HCT116 (cell line): Measurements from ENCODE around the gene PRKCQ. TPM values are rescaled to one million over a fixed set of nuclear protein-coding genes. Genes with fewer than 3 reads are reported as not detected.

ENCODE experiments used
- ATAC-seq: fragments of 200-7000 bp; cut with Tn5 transposase; 2 replicates; pipeline ENCODE4 v1.9.1; 2020; ENCODE audit warnings: mild to moderate bottlenecking, moderate library complexity
- BruUV-seq: library from RNA; stranded (reverse); fragments of 400-500 nt; replicated peaks from 2 replicates; lab custom pipeline; 2021; lab: Mats Ljungman, UMichigan
- CTCF ChIA-PET: fragments of 300-600 bp; sonication (Branson Sonifier 250); formaldehyde crosslinking; loops from one replicate; lab custom pipeline; 2021; ENCODE audit warnings: antibody characterized with exemption; lab: Charles Lee
- POLR2A ChIA-PET: fragments of 300-600, 350-600 bp; sonication (Branson Sonifier 250); formaldehyde crosslinking; loops from one replicate; lab custom pipeline; 2021; ENCODE audit warnings: antibody characterized with exemption; lab: Charles Lee
- RAD21 ChIA-PET, 2 experiments: fragments of 300-600 bp; sonication (Branson Sonifier 250); formaldehyde crosslinking; loops; one replicate each; lab custom pipeline; 2023; ENCODE audit warnings: low total read pairs in 2 of 2; ENCODE audit not compliant: uncharacterized antibody in 2 of 2, unreplicated experiment in 2 of 2, low non-redundant PET in 1 of 2; lab: Charles Lee
- DNase-seq: peaks from one replicate; pipeline ENCODE4 v3.0.0-alpha.2; 2010; ENCODE audit warnings: low read depth, low spot score
- H2AFZ ChIP-seq: fragments of 200-600 bp; shearing (Covaris generic), sonication (generic); 2 replicates; pipeline ENCODE4 v1.6.1; 2017; ENCODE audit warnings: low read depth, mixed run types, mixed read lengths, antibody characterized with exemption, low read length; ENCODE audit not compliant: poor library complexity, severe bottlenecking
- H3K27ac ChIP-seq: 2 replicates; pipeline ENCODE4 v1.5.1; 2012; ENCODE audit warnings: low read depth, low read length
- H3K27me3 ChIP-seq: fragments of 200-600 bp; sonication (generic); 2 replicates; pipeline ENCODE4 v1.6.1; 2016; ENCODE audit warnings: mixed run types, low read length, mixed read lengths; ENCODE audit not compliant: insufficient read depth
- H3K36me3 ChIP-seq, 2 experiments: fragments of 200-500 bp in 1 of 2; fragments of 200-600 bp in 1 of 2; sonication (Bioruptor generic) in 1 of 2; sonication (generic) in 1 of 2; 2 replicates each; pipeline versions ENCODE4 v1.5.1 to v1.6.1; 2014 to 2016; ENCODE audit warnings: low read length in 2 of 2, inconsistent platforms in 1 of 2, mixed read lengths in 1 of 2, mixed run types in 1 of 2; ENCODE audit not compliant: insufficient read depth in 2 of 2, control insufficient read depth in 1 of 2
- H3K4me1 ChIP-seq, 2 experiments: fragments of 200-600 bp in 1 of 2; sonication (generic) in 1 of 2; 2 replicates each; pipeline versions ENCODE4 v1.5.1 to v1.6.1; 2012 to 2017; ENCODE audit warnings: low read length in 2 of 2, inconsistent platforms in 1 of 2, mild to moderate bottlenecking in 1 of 2, mixed read lengths in 1 of 2, mixed run types in 1 of 2, moderate library complexity in 1 of 2; ENCODE audit not compliant: insufficient read depth in 2 of 2, control insufficient read depth in 1 of 2
- H3K4me2 ChIP-seq: fragments of 200-600 bp; sonication (generic); 2 replicates; pipeline ENCODE4 v1.6.1; 2017; ENCODE audit warnings: mixed run types, low read length, mixed read lengths
- H3K4me3 ChIP-seq, 2 experiments: fragments of 200-600 bp in 1 of 2; sonication (generic) in 1 of 2; replicated peaks in 1 of 2; 2 replicates each; pipeline ENCODE4 v1.5.1; 2011 to 2016; ENCODE audit warnings: low read length in 2 of 2, control low read depth in 1 of 2, low read depth in 1 of 2, mild to moderate bottlenecking in 1 of 2, mixed read lengths in 1 of 2, mixed run types in 1 of 2
- H3K79me2 ChIP-seq: fragments of 200-600 bp; sonication (generic); 2 replicates; pipeline ENCODE4 v1.6.1; 2017; ENCODE audit warnings: mild to moderate bottlenecking, mixed run types, low read length, moderate library complexity, mixed read lengths; ENCODE audit not compliant: insufficient read depth
- H3K9ac ChIP-seq: fragments of 200-600 bp; sonication (generic); 2 replicates; pipeline ENCODE4 v1.6.1; 2016; ENCODE audit warnings: low read length, mixed read lengths
- H3K9me2 ChIP-seq: fragments of 200-600 bp; sonication (generic), shearing (Covaris generic); 2 replicates; pipeline ENCODE4 v1.6.1; 2017; ENCODE audit warnings: mixed run types, mild to moderate bottlenecking, moderate library complexity; ENCODE audit not compliant: insufficient read depth
- H3K9me3 ChIP-seq, 2 experiments: fragments of 200-500 bp in 1 of 2; fragments of 200-600 bp in 1 of 2; sonication (Bioruptor generic) in 1 of 2; sonication (generic) in 1 of 2; 2 replicates each; pipeline ENCODE4 v1.6.1; 2014 to 2017; ENCODE audit warnings: low read length in 2 of 2, mixed read lengths in 2 of 2, inconsistent platforms in 1 of 2, low read depth in 1 of 2, mild to moderate bottlenecking in 1 of 2, mixed run types in 1 of 2, moderate library complexity in 1 of 2; ENCODE audit not compliant: control insufficient read depth in 1 of 2, insufficient read depth in 1 of 2
- H4K20me1 ChIP-seq: fragments of 200-600 bp; sonication (generic), shearing (Covaris generic); 2 replicates; pipeline ENCODE4 v1.6.1; 2017; ENCODE audit warnings: mixed run types, mild to moderate bottlenecking, moderate library complexity; ENCODE audit not compliant: insufficient read depth
- ATF3 ChIP-seq: IDR thresholded peaks from 2 replicates; pipeline ENCODE4 v1.6.1; 2012
- CBX3 ChIP-seq: IDR thresholded peaks from 2 replicates; pipeline ENCODE4 v1.6.1; 2012; ENCODE audit warnings: low read depth
- CEBPB ChIP-seq: IDR thresholded peaks from 2 replicates; pipeline ENCODE4 v1.6.1; 2012; ENCODE audit warnings: low read depth
- CTCF ChIP-seq, 3 experiments: fragments of 200-600 bp in 1 of 3; sonication (generic) in 1 of 3; IDR thresholded peaks in 2 of 3; conservative IDR thresholded peaks in 1 of 3; 2 replicates each; pipeline ENCODE4 v1.5.1; 2012 to 2017; ENCODE audit warnings: low read depth in 2 of 3, low read length in 2 of 3, antibody characterized with exemption in 1 of 3, borderline replicate concordance in 1 of 3, control low read depth in 1 of 3, mild to moderate bottlenecking in 1 of 3, mixed read lengths in 1 of 3, mixed run types in 1 of 3, moderate library complexity in 1 of 3; ENCODE audit not compliant: insufficient read depth in 1 of 3
- ELF1 ChIP-seq: IDR thresholded peaks from 2 replicates; pipeline ENCODE4 v1.6.1; 2012; ENCODE audit warnings: low read depth, borderline replicate concordance
- EZH2phosphoT487 ChIP-seq: fragments of 200-600 bp; IDR thresholded peaks from 2 replicates; pipeline ENCODE4 v1.6.1; 2018; ENCODE audit warnings: antibody characterized with exemption, borderline replicate concordance
- JUND ChIP-seq: IDR thresholded peaks from 2 replicates; pipeline ENCODE4 v1.6.1; 2012
- MAX ChIP-seq: IDR thresholded peaks from 2 replicates; pipeline ENCODE4 v1.6.1; 2012
- POLR2A ChIP-seq: IDR thresholded peaks from 2 replicates; pipeline ENCODE4 v1.7.0; 2011; ENCODE audit warnings: borderline replicate concordance; ENCODE audit not compliant: insufficient read depth, insufficient read length; ENCODE audit errors: extremely low read depth
- SIN3A ChIP-seq: IDR thresholded peaks from 2 replicates; pipeline ENCODE4 v1.6.1; 2012; ENCODE audit warnings: low read depth
- SP1 ChIP-seq: IDR thresholded peaks from 2 replicates; pipeline ENCODE4 v1.6.1; 2012; ENCODE audit warnings: low read depth
- TCF7L2 ChIP-seq: IDR thresholded peaks from 2 replicates; pipeline ENCODE4 v1.7.0; 2011; ENCODE audit warnings: borderline replicate concordance, inconsistent platforms; ENCODE audit not compliant: insufficient read depth, insufficient read length; ENCODE audit errors: extremely low read depth
- YY1 ChIP-seq: IDR thresholded peaks from 2 replicates; pipeline ENCODE4 v1.6.1; 2011; ENCODE audit warnings: low read length, low read depth, moderate library complexity, mild to moderate bottlenecking; ENCODE audit not compliant: insufficient replicate concordance; ENCODE audit errors: extremely low read depth
- ZBTB33 ChIP-seq: IDR thresholded peaks from 2 replicates; pipeline ENCODE4 v1.6.1; 2011; ENCODE audit warnings: mild to moderate bottlenecking, low read length, moderate library complexity; ENCODE audit not compliant: insufficient replicate concordance; ENCODE audit errors: extremely low read depth
- ZNF274 ChIP-seq: fragments of 200-500 bp; sonication (Bioruptor generic); IDR thresholded peaks from 2 replicates; pipeline ENCODE4 v1.6.1; 2014; ENCODE audit warnings: mild to moderate bottlenecking, low read depth, low read length, inconsistent platforms
- intact Hi-C: fragments of 100-400 bp; cut with micrococcal nuclease; formaldehyde crosslinking; loops from 2 replicates; pipeline ENCODE4 v1.10.0; 2022
- total RNA-seq: library from RNA; stranded (reverse); gene quantifications from one replicate; pipeline ENCODE4 v1.2.1, GENCODE V29; 2021; ENCODE audit not compliant: unreplicated experiment

PRKCQ gene
- total RNA-seq, 1 experiment from 2014 or later = 0.54 TPM

- TF ChIP-seq EZH2phosphoT487 = no peak
- TF ChIP-seq CBX3 = no peak
- TF ChIP-seq SP1 = no peak
- no peak for TF ChIP-seq CTCF (IDR thresholded peaks at IDR 0.05 in 2 of 3, conservative IDR thresholded peaks at IDR 0.05 in 1 of 3; ENCODE audit: borderline replicate concordance in 1 of 3, insufficient read depth in 1 of 3, low read depth in 2 of 3, low read length in 2 of 3)
- no peak for TF ChIP-seq POLR2A
- TF ChIP-seq ZNF274 = no peak
- TF ChIP-seq ATF3 = no peak
- TF ChIP-seq SIN3A = no peak
- no peak for TF ChIP-seq YY1
- no peak for TF ChIP-seq CEBPB
- TF ChIP-seq ZBTB33 = no peak
- no peak for TF ChIP-seq MAX
- TF ChIP-seq JUND = no peak
- no peak for TF ChIP-seq TCF7L2
- no peak for TF ChIP-seq ELF1
- ATAC-seq (no peak), DNase-seq (no peak)
- ChIA-PET CTCF (no interaction called here), RAD21 (no interaction called here), POLR2A (no interaction called here)
- Histone ChIP-seq H3K79me2 (no peaks in the 10 kb centered on the region), H3K9ac (no peak overlapping the region), H3K9me2 (no peaks in the 10 kb centered on the region), H3K27ac (no peak overlapping the region), H2AFZ (no peak overlapping the region), H3K4me1 (no peaks in the 10 kb centered on the region), H3K4me2 (no peak overlapping the region), H3K36me3 (no peaks in the 10 kb centered on the region), H3K27me3 (peaks cover 81% of the 10 kb centered on the region), H3K9me3 (no peaks in the 10 kb centered on the region), H3K4me3 (no peak overlapping the region), H4K20me1 (no peaks in the 10 kb centered on the region)
- intact Hi-C loops = no loop called here
- BruUV-seq = no TSS peak
Measured at GRCh38 chr10:6530966-6531365, 49.1 kb downstream of the PRKCQ start.
